GM23338 (cell line): ENCODE measurements around the gene MAST2. TPM values are rescaled to one million over a fixed set of nuclear protein-coding genes. Genes with fewer than 3 reads are reported as not detected.

Experiments
- CREB1 ChIP-seq: fragments of 250-450 bp; sonication (Bioruptor Pico); IDR thresholded peaks from 2 replicates; pipeline ENCODE4 v1.5.0; 2020; ENCODE audit warnings: low read depth, mild to moderate bottlenecking, moderate library complexity
- ETS1 ChIP-seq: IDR thresholded peaks from 2 replicates; pipeline ENCODE4 v1.6.1; 2016; ENCODE audit warnings: antibody characterized with exemption
- EZH2phosphoT487 ChIP-seq: fragments of 200-600 bp; sonication (generic); IDR thresholded peaks from one replicate; pipeline ENCODE4 v1.8.1; 2018; ENCODE audit warnings: antibody characterized with exemption; ENCODE audit not compliant: unreplicated experiment
- JUNB ChIP-seq: IDR thresholded peaks from one replicate; pipeline ENCODE4 v1.6.1; 2016; ENCODE audit warnings: antibody characterized with exemption; ENCODE audit not compliant: unreplicated experiment
- POLR2AphosphoS5 ChIP-seq: IDR thresholded peaks from 2 replicates; pipeline ENCODE4 v1.6.1; 2016; ENCODE audit warnings: antibody characterized with exemption, low read depth
- REST ChIP-seq: IDR thresholded peaks from one replicate; pipeline ENCODE4 v1.6.1; 2018; ENCODE audit warnings: antibody characterized with exemption; ENCODE audit not compliant: unreplicated experiment
- ZNF331 ChIP-seq: fragments of 250-450 bp; sonication (Bioruptor Pico); IDR thresholded peaks from 2 replicates; pipeline ENCODE4 v1.5.0; 2020; ENCODE audit warnings: low read depth, mild to moderate bottlenecking, moderate library complexity
- ZNF462 ChIP-seq: fragments of 250-450 bp; sonication (Bioruptor Pico); IDR thresholded peaks from 2 replicates; pipeline ENCODE4 v1.5.0; 2020; ENCODE audit warnings: mild to moderate bottlenecking, moderate library complexity
- polyA plus RNA-seq: library from polyadenylated mRNA; unstranded; fragments of >200 nt; fragmentation: Nextera tagmentation; extraction: Ambion mirVana; gene quantifications from 2 replicates; pipeline ENCODE4 v1.2.1, GENCODE V29; 2016
- total RNA-seq: library from RNA; depleted of rRNA; stranded (reverse); fragments of >200 nt; shearing (Covaris generic); gene quantifications from 2 replicates; pipeline ENCODE4 v1.2.3, GENCODE V29; 2014

The MAST2 gene
- total and polyA plus RNA-seq, 2 experiments from 2014 or later: 11.5 to 57.7 TPM

- no peak for TF ChIP-seq ZNF462 (CRISPR knock-in tag)
- TF ChIP-seq EZH2phosphoT487: no peak
- no peak for TF ChIP-seq JUNB
- no peak for TF ChIP-seq ETS1
- TF ChIP-seq CREB1: no peak
- TF ChIP-seq POLR2AphosphoS5: no peak
- no peak for TF ChIP-seq ZNF331 (CRISPR knock-in tag)
- no peak for TF ChIP-seq REST
These were observed 134.6 kb downstream of the MAST2 start (continued) for GRCh38 chr1:45938029-45938428.
